ENCODE data around the gene SYNE3.

GRCh38 chr14:95500772-95501401, 15.6 kb downstream of the SYNE3 start:
- no peak for TF ChIP-seq SRF (IDR thresholded peaks at IDR 0.05; ENCODE audit: low read depth, low read length)
- TF ChIP-seq, protein P1, sequence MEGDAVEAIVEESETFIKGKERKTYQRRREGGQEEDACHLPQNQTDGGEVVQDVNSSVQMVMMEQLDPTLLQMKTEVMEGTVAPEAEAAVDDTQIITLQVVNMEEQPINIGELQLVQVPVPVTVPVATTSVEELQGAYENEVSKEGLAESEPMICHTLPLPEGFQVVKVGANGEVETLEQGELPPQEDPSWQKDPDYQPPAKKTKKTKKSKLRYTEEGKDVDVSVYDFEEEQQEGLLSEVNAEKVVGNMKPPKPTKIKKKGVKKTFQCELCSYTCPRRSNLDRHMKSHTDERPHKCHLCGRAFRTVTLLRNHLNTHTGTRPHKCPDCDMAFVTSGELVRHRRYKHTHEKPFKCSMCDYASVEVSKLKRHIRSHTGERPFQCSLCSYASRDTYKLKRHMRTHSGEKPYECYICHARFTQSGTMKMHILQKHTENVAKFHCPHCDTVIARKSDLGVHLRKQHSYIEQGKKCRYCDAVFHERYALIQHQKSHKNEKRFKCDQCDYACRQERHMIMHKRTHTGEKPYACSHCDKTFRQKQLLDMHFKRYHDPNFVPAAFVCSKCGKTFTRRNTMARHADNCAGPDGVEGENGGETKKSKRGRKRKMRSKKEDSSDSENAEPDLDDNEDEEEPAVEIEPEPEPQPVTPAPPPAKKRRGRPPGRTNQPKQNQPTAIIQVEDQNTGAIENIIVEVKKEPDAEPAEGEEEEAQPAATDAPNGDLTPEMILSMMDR (IDR thresholded peaks at IDR 0.05; ENCODE audit: control extremely low read depth in 1 of 3, insufficient read depth in 1 of 3, low read depth in 1 of 3, low read length in 3 of 3): no peak
- TF ChIP-seq, protein P2, sequence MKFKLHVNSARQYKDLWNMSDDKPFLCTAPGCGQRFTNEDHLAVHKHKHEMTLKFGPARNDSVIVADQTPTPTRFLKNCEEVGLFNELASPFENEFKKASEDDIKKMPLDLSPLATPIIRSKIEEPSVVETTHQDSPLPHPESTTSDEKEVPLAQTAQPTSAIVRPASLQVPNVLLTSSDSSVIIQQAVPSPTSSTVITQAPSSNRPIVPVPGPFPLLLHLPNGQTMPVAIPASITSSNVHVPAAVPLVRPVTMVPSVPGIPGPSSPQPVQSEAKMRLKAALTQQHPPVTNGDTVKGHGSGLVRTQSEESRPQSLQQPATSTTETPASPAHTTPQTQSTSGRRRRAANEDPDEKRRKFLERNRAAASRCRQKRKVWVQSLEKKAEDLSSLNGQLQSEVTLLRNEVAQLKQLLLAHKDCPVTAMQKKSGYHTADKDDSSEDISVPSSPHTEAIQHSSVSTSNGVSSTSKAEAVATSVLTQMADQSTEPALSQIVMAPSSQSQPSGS (IDR thresholded peaks at IDR 0.05; ENCODE audit: low read length): no peak
- TF ChIP-seq SP1 (IDR thresholded peaks at IDR 0.05; ENCODE audit: low read depth, low read length): no peak

Measured in H1 (cell line).